Right lobe of liver (tissue), 4 donors: Measurements from ENCODE around the gene TNFRSF17.

Experiments used
- CTCF ChIP-seq, 4 donors: fragments of 200-600 bp in 3 of 4; fragments of 450-650 bp in 1 of 4; IDR thresholded peaks; one replicate each; pipeline versions ENCODE4 v1.5.1 to v1.8.0; 2016 to 2022; ENCODE audit warnings: antibody characterized with exemption in 4 of 4, mild to moderate bottlenecking in 2 of 4
- POLR2A ChIP-seq: fragments of 450-650 bp; IDR thresholded peaks from one replicate; pipeline ENCODE4 v1.6.1; 2017; ENCODE audit warnings: antibody characterized with exemption, mild to moderate bottlenecking
- donor health status: DM: no; HTN: no; CAD: no.
- donor health status: DM: no; HTN: no; CAD: no.
- donor health status: DM: no; HTN: yes; CAD: no.

GRCh38 chr16:11950388-11950787 lies 14.6 kb upstream of the TNFRSF17 start:
- TF ChIP-seq CTCF (IDR thresholded peaks at IDR 0.05) (no peak), POLR2A (no peak)
